NCI-H510A treated with DMSO at 0.1 percent for 48 hours (cell line): ENCODE data around the gene CD44.

Source experiments
- DNase-seq: peaks from one replicate; lab custom pipeline; 2025; lab: John Stamatoyannopoulos, UW

Gene CD44

DNA sequence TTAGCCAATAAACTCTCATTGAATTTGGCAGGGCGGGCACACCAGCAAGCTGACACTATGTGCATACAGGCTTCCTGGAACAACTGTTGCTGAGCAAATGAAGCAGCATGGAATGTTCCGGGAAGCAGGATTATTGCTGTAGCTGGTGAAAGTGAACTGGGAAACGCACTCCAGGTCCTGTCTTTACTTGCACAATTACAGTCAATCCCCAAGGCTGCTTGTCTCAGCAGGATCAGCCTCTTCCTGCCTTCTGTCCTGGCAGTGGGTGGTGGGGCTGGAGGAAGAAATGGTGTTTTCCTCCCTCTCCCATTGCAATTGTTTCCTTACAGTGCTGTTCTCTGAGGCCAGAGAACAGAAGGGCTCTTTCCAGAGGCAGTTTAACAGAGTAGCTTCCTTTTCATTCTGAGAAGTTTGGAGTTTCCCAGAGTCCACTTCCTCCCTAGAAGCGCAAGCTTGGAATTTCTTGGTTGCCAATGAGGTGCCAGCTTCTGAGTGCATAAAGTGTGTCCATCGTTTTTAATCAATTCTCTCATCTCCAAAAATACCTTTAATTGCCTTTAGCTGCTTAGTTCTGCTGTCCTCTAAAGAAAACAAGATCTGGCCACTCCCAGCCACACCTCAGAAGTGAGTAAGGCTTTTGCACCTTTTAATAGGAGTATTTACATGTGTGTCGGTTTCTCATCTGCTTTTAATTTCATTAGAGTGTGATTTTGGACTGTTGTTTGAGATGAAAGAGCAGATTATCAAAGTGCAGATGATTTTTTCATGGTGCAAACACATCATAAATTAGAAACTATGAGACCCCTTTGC lies 19.9 kb downstream of the CD44 start:
- DNase-seq, result no peak

GRCh38 chr11:35160246-35160824 lies 21.4 kb downstream of the CD44 start:
- DNase-seq, result no peak

GRCh38 chr11:35160902-35161597 lies 22.1 kb downstream of the CD44 start:
- DNase-seq, result no peak

DNA sequence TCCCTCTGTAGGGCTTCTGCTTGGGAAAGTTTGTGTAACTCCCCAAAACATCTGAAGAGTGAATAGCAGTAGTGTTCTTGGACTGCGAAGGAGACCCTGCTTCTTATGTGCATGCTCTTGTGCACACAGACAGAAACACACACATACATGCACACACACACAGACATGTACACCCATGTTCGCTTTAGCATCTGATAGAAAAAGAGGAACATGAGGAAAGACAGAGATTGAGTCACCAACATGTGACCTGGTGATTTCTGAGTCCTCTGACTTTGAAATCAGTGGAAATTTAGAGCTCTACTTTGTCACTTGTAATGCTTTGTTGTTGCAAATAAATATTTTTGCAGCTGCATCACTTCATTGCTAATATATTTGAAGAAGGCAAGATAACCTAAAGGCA lies 23.8 kb downstream of the CD44 start:
- DNase-seq, result no peak

DNA sequence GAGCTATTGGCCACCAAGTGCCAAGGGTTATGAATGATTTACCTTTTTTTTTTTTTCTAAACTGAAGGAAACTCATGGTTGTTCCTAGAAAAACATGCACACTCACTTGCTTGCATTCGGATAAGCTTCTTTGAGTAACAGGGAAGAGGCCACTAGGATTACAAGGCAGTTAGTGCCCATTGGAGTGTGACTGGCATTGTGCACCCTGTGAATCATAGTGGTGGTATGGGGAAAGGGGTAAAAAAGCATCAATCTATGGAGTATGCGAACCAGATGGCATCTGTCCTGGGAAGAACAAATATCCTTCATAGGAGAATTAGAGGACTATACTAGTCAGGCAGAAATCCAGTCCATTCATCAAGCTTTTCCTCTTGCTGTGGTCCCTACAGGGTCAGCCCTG lies 24.2 kb downstream of the CD44 start:
- DNase-seq, result no peak

GRCh38 chr11:35163702-35164496 lies 24.9 kb downstream of the CD44 start:
- DNase-seq, result no peak

DNA sequence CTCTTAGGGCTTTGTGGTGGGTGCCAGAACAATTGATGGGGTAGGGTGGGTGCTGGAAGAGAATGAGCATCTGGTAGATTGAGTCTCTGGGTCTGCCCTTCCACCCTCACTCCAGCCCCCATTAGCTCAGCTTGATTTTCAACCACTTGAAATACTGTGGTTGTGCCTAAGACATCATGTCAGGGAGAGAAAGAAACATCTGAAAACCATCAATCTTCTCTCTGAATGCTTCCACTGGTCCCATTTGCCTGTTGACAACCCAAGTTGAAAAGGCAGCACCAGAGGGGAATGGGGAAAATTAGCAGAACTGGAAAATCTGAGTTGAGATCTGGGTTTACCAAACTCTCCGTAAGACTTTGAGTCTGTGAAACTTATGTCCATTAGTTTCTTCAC lies 26.1 kb downstream of the CD44 start:
- DNase-seq, result no peak

DNA sequence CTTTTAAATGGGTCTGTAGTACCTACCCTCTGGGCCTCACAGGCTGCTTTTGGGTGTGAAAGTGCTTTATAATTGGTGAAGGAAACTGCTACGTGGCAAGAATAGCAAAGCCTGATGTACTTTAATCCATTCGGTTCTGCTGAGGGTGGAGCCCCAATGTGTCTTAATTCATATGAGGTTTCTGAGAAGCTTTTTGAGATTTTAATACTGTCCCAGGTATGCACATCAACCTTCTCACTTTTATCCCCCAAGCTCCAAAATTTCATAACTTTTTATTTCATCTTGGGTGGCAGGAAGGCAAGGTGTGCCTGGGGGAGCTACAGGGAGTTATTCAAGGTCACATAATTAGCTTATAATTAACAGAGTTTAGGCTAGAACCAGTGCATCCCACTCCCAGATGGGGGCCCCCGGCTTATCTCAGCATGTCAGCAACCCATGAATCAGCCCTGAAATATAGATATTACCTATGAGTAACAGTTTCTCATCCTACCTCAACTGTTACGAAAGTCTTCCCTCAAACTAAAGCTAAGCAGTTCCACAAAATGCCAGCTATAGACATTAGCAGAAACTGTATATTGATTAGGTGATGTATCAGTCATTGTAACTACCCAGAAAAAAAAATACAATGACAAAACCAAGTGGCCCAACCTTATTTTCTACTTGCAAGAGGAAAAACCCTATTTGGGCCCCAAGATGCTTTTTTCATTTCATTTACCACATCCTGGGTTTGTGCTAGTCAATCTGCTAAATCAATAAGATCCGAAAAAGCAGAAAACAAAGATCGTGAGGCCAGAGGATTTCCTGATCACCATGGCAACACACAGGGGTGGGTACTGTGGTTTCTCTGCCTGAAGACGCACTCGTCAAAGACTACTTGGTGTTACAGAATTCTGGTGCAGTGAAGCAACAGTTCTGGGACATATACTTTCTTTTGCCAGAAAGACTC lies 26.7 kb downstream of the CD44 start:
- DNase-seq, result no peak

DNA sequence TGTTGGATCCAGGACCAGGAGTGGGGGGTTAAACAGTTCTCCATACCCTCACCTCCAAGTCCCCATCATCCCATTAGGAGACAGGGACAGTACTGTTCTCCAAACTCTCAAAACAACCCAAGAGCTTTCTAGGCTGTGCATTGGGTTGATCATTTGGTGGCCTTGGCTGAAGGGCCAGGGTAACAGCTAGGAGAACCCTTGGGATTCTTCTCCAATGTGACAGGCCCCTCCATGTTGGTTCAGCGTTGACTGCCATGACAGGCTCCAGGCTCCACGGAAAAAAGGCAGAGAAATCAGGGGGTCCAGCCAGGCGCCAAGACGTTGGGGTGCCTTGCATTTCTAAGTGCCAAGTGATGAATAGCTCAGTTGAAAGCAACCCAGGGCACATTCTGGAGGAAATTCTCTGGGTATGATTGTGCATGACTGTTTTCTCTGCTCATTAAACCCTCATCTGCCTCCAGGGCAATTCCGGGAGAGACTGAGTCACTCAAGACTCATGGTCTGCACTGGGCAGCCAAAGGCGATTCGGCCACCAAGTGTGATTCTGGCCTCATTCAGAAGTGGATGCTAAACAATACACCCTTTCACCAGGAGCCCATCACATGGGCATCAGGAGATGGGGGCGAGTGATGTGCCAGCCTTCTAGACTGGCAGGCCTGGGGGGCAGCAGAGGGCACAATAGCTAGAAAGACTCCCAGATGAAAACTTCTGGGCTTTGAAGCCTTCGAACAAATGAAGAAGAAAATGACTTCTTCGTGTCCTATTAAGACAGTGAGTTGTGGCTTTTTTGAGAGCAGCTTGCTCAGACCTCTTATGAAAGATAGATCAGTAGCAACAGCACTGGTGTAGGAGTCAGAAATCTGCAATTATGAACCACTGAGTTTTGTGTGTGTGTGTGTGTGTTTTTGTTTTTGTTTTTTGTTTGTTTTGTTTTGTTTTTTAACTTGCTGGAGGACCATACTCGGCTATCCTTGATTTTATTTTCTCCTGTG lies 27.7 kb downstream of the CD44 start:
- DNase-seq, result no peak

- no peak for DNase-seq
These were observed 28.5 kb downstream of the CD44 start for GRCh38 chr11:35167426-35167954.

DNA sequence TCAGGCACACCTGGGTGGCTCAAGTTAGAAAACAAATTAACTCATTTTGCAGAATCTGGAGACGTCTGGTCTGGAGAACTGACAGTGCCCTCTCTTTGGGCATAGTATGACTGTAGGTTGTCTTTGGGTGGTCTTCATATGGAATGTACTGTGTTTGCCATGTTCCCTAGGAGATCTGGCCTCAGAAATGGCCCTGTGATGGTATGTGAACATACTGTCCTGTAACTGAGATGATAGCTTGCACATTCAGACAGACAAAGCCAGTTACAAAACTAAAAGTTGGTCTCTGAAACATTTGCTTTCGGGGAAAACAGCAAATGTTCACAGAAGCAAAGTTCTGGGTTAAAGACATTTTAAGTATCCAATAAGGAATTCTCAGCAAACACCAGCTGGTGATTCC lies 29.7 kb downstream of the CD44 start:
- DNase-seq, result no peak

GRCh38 chr11:35169112-35169511 lies 30.1 kb downstream of the CD44 start:
- DNase-seq, result no peak

DNA sequence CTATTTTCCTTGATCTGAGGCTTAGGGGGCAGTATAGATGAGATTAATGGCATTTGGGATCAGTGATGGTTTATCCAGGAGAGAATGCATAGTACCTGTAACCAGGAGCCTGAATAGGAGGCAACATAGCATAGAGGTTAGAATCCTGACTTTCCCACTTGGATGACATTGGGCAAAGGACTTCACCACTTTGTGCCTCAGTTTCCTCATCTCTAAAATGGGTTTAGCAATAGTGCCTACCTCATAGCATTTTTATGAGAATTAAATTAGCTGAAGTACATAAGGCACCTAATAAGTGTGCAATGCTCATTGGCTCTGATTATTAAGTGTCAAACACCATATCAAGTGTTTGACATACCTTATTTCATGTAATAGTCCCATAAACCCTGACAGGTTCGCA lies 30.8 kb downstream of the CD44 start:
- no peak for DNase-seq

- DNase-seq, result no peak
These were observed 31.5 kb downstream of the CD44 start for GRCh38 chr11:35170503-35170902.

GRCh38 chr11:35171226-35171625 lies 32.3 kb downstream of the CD44 start:
- no peak for DNase-seq

DNA sequence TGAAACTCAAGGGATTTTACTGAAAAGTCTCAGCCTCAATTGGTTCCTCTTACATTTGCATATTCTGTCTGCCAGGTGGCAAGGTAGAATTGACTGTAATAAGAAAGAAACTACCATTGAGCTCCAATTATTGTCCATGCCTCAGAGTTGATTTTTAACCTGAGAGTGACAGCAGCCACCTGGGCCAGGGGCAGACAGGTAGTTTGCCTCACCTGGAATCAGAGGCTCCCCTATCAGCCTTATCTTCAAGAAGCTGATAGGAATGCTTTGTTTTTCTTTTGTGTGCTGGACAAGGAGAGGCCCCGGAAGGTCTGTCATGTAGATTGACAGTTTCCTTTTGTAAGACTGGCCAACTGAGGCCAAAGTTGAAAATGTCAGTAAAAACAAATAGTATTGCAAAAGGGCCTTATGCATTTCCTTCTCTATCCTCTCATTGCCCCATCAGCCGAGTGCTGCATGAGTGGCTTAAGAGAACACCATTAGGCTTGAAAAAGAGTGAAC lies 34.1 kb downstream of the CD44 start:
- DNase-seq, result no peak

DNA sequence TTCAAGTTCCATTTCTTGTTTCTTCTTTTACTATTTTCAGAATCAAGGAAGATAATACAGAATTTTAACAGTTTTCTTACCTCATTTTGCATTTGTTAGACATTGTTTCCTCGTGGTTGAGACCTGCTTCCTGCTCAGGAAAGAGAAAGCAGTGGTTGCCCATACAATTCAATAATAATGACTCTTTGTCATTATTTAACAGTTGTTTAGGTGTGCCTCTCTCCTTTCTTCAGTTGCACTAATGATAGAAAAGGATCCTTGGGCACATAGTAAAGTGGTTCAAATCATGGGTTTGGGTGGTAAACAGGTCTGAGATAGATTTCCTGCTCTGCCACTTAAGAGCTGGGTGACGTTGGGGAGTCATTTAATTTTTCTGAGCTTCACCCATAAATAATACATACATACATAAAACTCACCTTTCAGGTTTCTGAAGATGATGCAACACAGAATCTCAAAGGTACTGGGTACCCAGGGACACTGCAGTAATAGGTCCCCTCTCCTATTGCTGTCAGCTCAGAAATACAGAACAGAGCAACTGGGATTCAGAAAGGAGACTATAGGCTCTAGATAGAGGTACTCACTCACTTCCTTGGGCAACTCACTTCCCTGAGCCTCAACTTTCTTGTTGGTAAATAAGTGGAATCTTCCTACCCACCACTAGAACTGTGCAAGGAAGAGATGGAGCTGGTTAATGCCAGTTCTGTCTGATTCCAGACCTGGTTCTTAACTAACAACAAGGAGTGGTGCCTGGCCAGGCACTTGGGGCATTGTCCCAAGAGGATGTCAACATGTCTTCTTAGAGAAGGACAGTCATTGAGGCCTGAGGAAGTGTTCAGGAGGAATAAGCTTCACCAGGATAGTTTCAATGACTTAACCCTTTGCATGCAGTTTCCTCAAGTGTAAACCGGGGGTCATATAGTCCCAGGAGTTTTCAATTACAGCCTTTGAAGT lies 34.9 kb downstream of the CD44 start:
- DNase-seq, result no peak

GRCh38 chr11:35174666-35175065 lies 35.7 kb downstream of the CD44 start:
- no peak for DNase-seq
